ENCODE measurements around the gene ELAPOR2.
"Not testable (repeated sequence)": the region's sequence is repeated elsewhere in the genome, so short reads cannot be mapped to it uniquely, and the experiment has no call there.

ELAPOR2 gene

DNA sequence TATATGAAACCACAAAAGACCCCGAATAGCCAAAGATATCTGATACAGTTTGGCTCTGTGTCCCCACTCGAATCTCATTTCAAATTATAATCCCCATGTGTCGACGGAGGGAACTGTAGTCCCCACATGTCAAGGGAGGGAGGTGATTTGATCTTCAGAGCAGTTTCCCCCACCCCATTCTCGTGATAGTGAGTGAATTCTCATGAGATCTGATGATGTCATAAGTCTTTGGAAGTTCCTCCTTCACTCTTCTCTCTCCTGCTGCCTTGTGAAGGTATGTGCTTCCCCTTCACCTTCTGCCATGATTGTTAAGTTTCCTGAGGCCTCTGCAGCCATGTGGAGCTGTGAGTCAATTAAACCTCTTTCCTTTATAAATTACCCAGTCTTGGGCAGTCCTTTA, 13.0 kb downstream of the ELAPOR2 start:
- no peak for DNase-seq (ENCODE audit: extremely low spot score)
- TF ChIP-seq ELF4 (IDR thresholded peaks at IDR 0.05) (no peak), NFRKB (IDR thresholded peaks at IDR 0.05) (no peak), L3MBTL2 (conservative IDR thresholded peaks at IDR 0.05) (no peak), SUZ12 (IDR thresholded peaks at IDR 0.05) (no peak), TARDBP (IDR thresholded peaks at IDR 0.05) (no peak), ZNF384 (IDR thresholded peaks at IDR 0.05) (no peak)
- TF ChIP-seq, protein P1, sequence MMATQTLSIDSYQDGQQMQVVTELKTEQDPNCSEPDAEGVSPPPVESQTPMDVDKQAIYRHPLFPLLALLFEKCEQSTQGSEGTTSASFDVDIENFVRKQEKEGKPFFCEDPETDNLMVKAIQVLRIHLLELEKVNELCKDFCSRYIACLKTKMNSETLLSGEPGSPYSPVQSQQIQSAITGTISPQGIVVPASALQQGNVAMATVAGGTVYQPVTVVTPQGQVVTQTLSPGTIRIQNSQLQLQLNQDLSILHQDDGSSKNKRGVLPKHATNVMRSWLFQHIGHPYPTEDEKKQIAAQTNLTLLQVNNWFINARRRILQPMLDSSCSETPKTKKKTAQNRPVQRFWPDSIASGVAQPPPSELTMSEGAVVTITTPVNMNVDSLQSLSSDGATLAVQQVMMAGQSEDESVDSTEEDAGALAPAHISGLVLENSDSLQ (IDR thresholded peaks at IDR 0.05) = no peak
- CTCF ChIA-PET = no interaction called here
- POLR2A ChIA-PET = no interaction called here

- DNase-seq (ENCODE audit: extremely low spot score); CTCF ChIA-PET; POLR2A ChIA-PET: not testable (repeated sequence)
These were observed 14.7 kb downstream of the ELAPOR2 start for GRCh38 chr7:87044713-87045112.

DNA sequence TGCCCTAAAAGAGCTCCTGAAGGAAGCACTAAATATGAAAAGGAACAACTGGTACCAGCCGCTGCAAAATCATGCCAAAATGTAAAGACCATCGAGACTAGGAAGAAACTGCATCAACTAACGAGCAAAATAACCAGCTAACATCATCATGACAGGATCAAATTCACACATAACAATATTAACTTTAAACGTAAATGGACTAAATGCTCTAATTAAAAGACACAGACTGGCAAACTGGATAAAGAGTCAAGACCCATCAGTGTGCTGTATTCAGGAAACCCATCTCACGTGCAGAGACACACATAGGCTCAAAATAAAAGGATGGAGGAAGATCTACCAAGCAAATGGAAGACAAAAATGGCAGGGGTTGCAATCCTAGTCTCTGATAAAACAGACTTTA, 17.9 kb downstream of the ELAPOR2 start:
- DNase-seq (ENCODE audit: extremely low spot score); CTCF ChIA-PET; POLR2A ChIA-PET: not testable (repeated sequence)

- CTCF ChIA-PET = interaction anchor here (0.8 kb wide), 1 partner anchor 340 kb away, joined by 3 read pairs; no protein-coding TSS in a partner anchor
- POLR2A ChIA-PET = interaction anchor here (1.0 to 1.9 kb wide), 3 partner anchors 20 to 112 kb away, joined by 3 to 5 read pairs (median 3); partner anchors contain the start of genes DMTF1 and ELAPOR2
- TF ChIP-seq NFRKB (IDR thresholded peaks at IDR 0.05) = peak; percentile 10; the same call in 1 of the 2 replicates
- not testable (repeated sequence) for DNase-seq (ENCODE audit: extremely low spot score)
These were observed 19.7 kb downstream of the ELAPOR2 start for GRCh38 chr7:87039691-87040299.

- TF ChIP-seq, protein P1 (IDR thresholded peaks at IDR 0.05) = no peak
- TF ChIP-seq BHLHE40 (IDR thresholded peaks at IDR 0.05; ENCODE audit: borderline replicate concordance) (no peak), HDGF (IDR thresholded peaks at IDR 0.05; ENCODE audit: borderline replicate concordance) (no peak), SUZ12 (IDR thresholded peaks at IDR 0.05) (no peak), ARNT (IDR thresholded peaks at IDR 0.05) (no peak), L3MBTL2 (conservative IDR thresholded peaks at IDR 0.05) (no peak), ELF4 (IDR thresholded peaks at IDR 0.05) (no peak), FOXA1 (IDR thresholded peaks at IDR 0.05) (no peak), NFRKB (IDR thresholded peaks at IDR 0.05) (no peak), LEF1 (IDR thresholded peaks at IDR 0.05; ENCODE audit: borderline replicate concordance) (no peak), FOXK2 (IDR thresholded peaks at IDR 0.05) (no peak), SP1 (IDR thresholded peaks at IDR 0.05) (no peak), ZNF384 (IDR thresholded peaks at IDR 0.05) (no peak), CTBP1 (IDR thresholded peaks at IDR 0.05; ENCODE audit: borderline replicate concordance) (no peak), TARDBP (IDR thresholded peaks at IDR 0.05) (no peak), FOXM1 (IDR thresholded peaks at IDR 0.05; ENCODE audit: borderline replicate concordance) (no peak)
- DNase-seq (ENCODE audit: extremely low spot score) = no peak
- ChIA-PET CTCF (no interaction called here), POLR2A (interaction anchor here (1.0 to 1.9 kb wide), 3 partner anchors 21 to 113 kb away, joined by 3 to 5 read pairs (median 3); partner anchors contain the start of genes DMTF1 and ELAPOR2)
These were observed 20.3 kb downstream of the ELAPOR2 start for GRCh38 chr7:87038993-87039690.

DNA sequence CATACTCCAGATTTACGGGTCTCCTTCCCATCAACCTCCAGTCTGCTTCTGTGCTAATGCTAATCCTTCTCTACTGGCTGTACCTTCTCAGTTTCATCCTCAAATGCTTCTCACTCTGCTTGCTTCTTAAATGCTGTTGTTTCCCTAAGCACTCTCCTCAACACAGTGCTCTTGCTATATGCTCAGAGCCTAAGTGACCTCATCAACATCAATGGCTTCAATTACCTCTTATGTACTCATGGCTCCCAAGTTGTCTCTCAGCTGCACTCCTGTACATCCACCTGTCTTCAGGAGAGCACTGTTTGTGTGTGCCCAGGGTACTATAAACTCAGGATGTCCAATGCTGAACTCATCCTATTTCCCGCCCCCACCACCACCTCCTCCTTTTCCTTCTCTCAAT, 22.5 kb downstream of the ELAPOR2 start:
- TF ChIP-seq SUZ12 (IDR thresholded peaks at IDR 0.05) (no peak), SP1 (IDR thresholded peaks at IDR 0.05) (no peak), LEF1 (IDR thresholded peaks at IDR 0.05; ENCODE audit: borderline replicate concordance) (no peak), FOXK2 (IDR thresholded peaks at IDR 0.05) (no peak), FOXA1 (IDR thresholded peaks at IDR 0.05) (no peak), TARDBP (IDR thresholded peaks at IDR 0.05) (no peak), HDGF (IDR thresholded peaks at IDR 0.05; ENCODE audit: borderline replicate concordance) (no peak), NFRKB (IDR thresholded peaks at IDR 0.05) (no peak), ARNT (IDR thresholded peaks at IDR 0.05) (no peak), L3MBTL2 (conservative IDR thresholded peaks at IDR 0.05) (no peak), ZNF384 (IDR thresholded peaks at IDR 0.05) (no peak), ELF4 (IDR thresholded peaks at IDR 0.05) (no peak), CTBP1 (IDR thresholded peaks at IDR 0.05; ENCODE audit: borderline replicate concordance) (no peak), FOXM1 (IDR thresholded peaks at IDR 0.05; ENCODE audit: borderline replicate concordance) (no peak), BHLHE40 (IDR thresholded peaks at IDR 0.05; ENCODE audit: borderline replicate concordance) (no peak)
- TF ChIP-seq, protein P1 (IDR thresholded peaks at IDR 0.05) = no peak
- POLR2A ChIA-PET = interaction anchor here (1.5 kb wide), 1 partner anchor 115 kb away, joined by 4 read pairs; the partner anchor contains the start of gene DMTF1
- no peak for DNase-seq (ENCODE audit: extremely low spot score)
- CTCF ChIA-PET = no interaction called here
